H1 (cell line): Measurements from ENCODE around the gene RNPS1. TPM values are rescaled to one million over a fixed set of nuclear protein-coding genes. Genes with fewer than 3 reads are reported as not detected.

Experiments
- ASH2L ChIP-seq: fragments of 200-600, 300-600 bp; sonication (generic); IDR thresholded peaks from one replicate; pipeline ENCODE4 v1.7.1; 2017; ENCODE audit warnings: low read length
- CHD2 ChIP-seq: IDR thresholded peaks from 2 replicates; pipeline ENCODE4 v1.6.1; 2012; ENCODE audit warnings: low read length, improper control_type of control experiment
- EGR1 ChIP-seq: IDR thresholded peaks from 2 replicates; pipeline ENCODE4 v1.6.1; 2011; ENCODE audit warnings: low read depth, low read length, borderline replicate concordance
- GTF2F1 ChIP-seq: IDR thresholded peaks from 2 replicates; pipeline ENCODE4 v1.6.1; 2012; ENCODE audit warnings: low read depth, low read length, improper control_type of control experiment, borderline replicate concordance
- POU5F1 ChIP-seq: IDR thresholded peaks from 2 replicates; pipeline ENCODE4 v1.6.1; 2011; ENCODE audit warnings: low read depth, mild to moderate bottlenecking, low read length, moderate library complexity
- RXRA ChIP-seq: IDR thresholded peaks from 2 replicates; pipeline ENCODE4 v1.6.1; 2011; ENCODE audit warnings: low read depth, mild to moderate bottlenecking, low read length, moderate library complexity; ENCODE audit not compliant: insufficient read depth
- SIN3A ChIP-seq, 2 experiments: IDR thresholded peaks in 1 of 2; conservative IDR thresholded peaks in 1 of 2; 2 replicates each; pipeline ENCODE4 v1.6.1; 2011 to 2012; ENCODE audit warnings: low read length in 2 of 2, improper control_type of control experiment in 1 of 2, low read depth in 1 of 2, mild to moderate bottlenecking in 1 of 2
- SP4 ChIP-seq: IDR thresholded peaks from 2 replicates; pipeline ENCODE4 v1.6.1; 2012; ENCODE audit warnings: low read length, inconsistent platforms
- SRF ChIP-seq: IDR thresholded peaks from 2 replicates; pipeline ENCODE4 v1.6.1; 2011; ENCODE audit warnings: mild to moderate bottlenecking, low read depth, low read length, moderate library complexity
- SUZ12 ChIP-seq: fragments of 200-600 bp; sonication (generic); IDR thresholded peaks from 2 replicates; pipeline ENCODE4 v1.6.1; 2012; ENCODE audit warnings: mild to moderate bottlenecking, inconsistent platforms, low read length, moderate library complexity, mixed read lengths
- TCF12 ChIP-seq: IDR thresholded peaks from 2 replicates; pipeline ENCODE4 v1.6.1; 2011; ENCODE audit warnings: low read depth, mild to moderate bottlenecking, low read length
- TEAD4 ChIP-seq: IDR thresholded peaks from 2 replicates; pipeline ENCODE4 v1.6.1; 2012; ENCODE audit warnings: low read depth, low read length, inconsistent platforms, mixed read lengths
- polyA plus RNA-seq, 7 experiments: library from polyadenylated mRNA; depleted of rRNA in 3 of 7; stranded (reverse) in 5 of 7; unstranded in 2 of 7; fragments of >200 nt in 5 of 7; fragments of 200-250 nt in 2 of 7; gene quantifications; 1 replicate in 5 of 7; 2 replicates in 1 of 7; 4 replicates in 1 of 7; pipeline versions ENCODE4 v1.2.1 to v1.2.3, GENCODE V29; 2011 to 2013; ENCODE audit warnings: missing spikeins in 2 of 7, mixed read lengths in 2 of 7
- total RNA-seq: library from RNA; stranded (reverse); fragmentation: NEBNext Ultra II Directional; extraction: Animal tissue kit (Norgen Biotek cat#: 25700); gene quantifications from 2 replicates; pipeline ENCODE4 v1.2.1, GENCODE V29; 2021

Gene RNPS1
- total and polyA plus RNA-seq, 2 of the 8 experiments (the other 6 are each of a cell fraction or from before 2014, with no cell fraction given), result 330 to 350 TPM

DNA sequence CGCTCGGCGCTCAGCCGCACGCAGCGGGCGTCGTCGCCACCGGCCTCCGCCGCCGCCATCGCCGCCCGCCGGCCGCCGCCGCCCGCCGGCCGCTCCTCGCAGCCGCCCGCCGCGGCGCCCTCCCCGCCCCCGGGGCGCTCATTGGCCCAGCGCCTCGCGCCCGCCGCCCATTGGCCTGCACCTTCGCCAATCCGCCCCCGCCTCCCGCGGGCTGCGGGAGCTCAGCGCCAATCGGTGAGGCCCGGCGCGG is 53.3 kb downstream of the RNPS1 start, which contains the start of gene PGP (continued):
- no peak for TF ChIP-seq TCF12
- TF ChIP-seq ASH2L, result peak; percentile 3
- no peak for TF ChIP-seq SP4
- no peak for TF ChIP-seq SUZ12
- no peak; the same call in 1 of the 2 replicates for TF ChIP-seq CHD2
- TF ChIP-seq POU5F1, result no peak
- TF ChIP-seq GTF2F1, result no peak
- no peak for TF ChIP-seq SRF
- no peak for TF ChIP-seq RXRA
- TF ChIP-seq EGR1, result peak; percentile 90; the same call in 1 of the 2 replicates
- no peak for TF ChIP-seq SIN3A (conservative IDR thresholded peaks at IDR 0.05 in 1 of 2, IDR thresholded peaks at IDR 0.05 in 1 of 2; ENCODE audit: low read depth in 1 of 2, low read length in 2 of 2)
- no peak for TF ChIP-seq TEAD4
